Mucosa of descending colon (tissue), 3 donors: ENCODE results near the gene TMEM204. TPM values are rescaled to one million over a fixed set of nuclear protein-coding genes. Genes with fewer than 3 reads are reported as not detected.
A peak's percentile ranks its signal among the peaks of the same experiment; 100 is the strongest.

Experiments used
- ATAC-seq: fragments of 200-7000 bp; cut with Tn5 transposase; one replicate; pipeline ENCODE4 v1.9.1; 2020; ENCODE audit warnings: mild to moderate bottlenecking, moderate library complexity
- DNase-seq, 3 donors: peaks; one replicate each; pipeline ENCODE4 v3.0.0-alpha.2; 2020
- H3K36me3 ChIP-seq: fragments of 200-600 bp; one replicate; pipeline ENCODE4 v1.8.0; 2021; ENCODE audit warnings: low read depth, mild to moderate bottlenecking
- H3K4me1 ChIP-seq: fragments of 200-600 bp; one replicate; pipeline ENCODE4 v1.8.0; 2021; ENCODE audit warnings: low read depth, mild to moderate bottlenecking
- H3K4me3 ChIP-seq: fragments of 200-600 bp; one replicate; pipeline ENCODE4 v1.8.0; 2021; ENCODE audit warnings: mild to moderate bottlenecking
- H3K9me3 ChIP-seq: fragments of 200-600 bp; one replicate; pipeline ENCODE4 v1.8.0; 2021; ENCODE audit warnings: mild to moderate bottlenecking
- intact Hi-C, 2 donors: fragments of 100-400 bp; cut with DNase I in 1 of 2; cut with micrococcal nuclease in 1 of 2; formaldehyde crosslinking; loops; one replicate each; pipeline versions ENCODE4 v1.11.0 to v1.11.1; 2022; cut with DNase I, micrococcal nuclease
- total RNA-seq, 3 donors: library from RNA; stranded (reverse); fragmentation: NEBNext Ultra II Directional in 2 of 3; extraction: Animal tissue kit (Norgen Biotek cat#: 25700) in 2 of 3; gene quantifications; one replicate each; pipeline versions ENCODE4 v1.2.1 to v1.2.4, GENCODE V29; 2021 to 2023
- TF ChIP-seq, protein P1 (sequence below): fragments of 200-600 bp; IDR thresholded peaks from one replicate; pipeline ENCODE4 v1.8.0; 2022; ENCODE audit warnings: antibody characterized with exemption, mild to moderate bottlenecking
- donor health status: DM: no; HTN: no; CAD: no; lungs with moderate emphysema.
- donor health status: DM: no; HTN: no; CAD: no.
- donor health status: DM: no; HTN: yes; CAD: no.

TMEM204 gene
- total RNA-seq, 3 donors from 2014 or later: 3.4 to 10.3 (median 5.0) TPM

DNA sequence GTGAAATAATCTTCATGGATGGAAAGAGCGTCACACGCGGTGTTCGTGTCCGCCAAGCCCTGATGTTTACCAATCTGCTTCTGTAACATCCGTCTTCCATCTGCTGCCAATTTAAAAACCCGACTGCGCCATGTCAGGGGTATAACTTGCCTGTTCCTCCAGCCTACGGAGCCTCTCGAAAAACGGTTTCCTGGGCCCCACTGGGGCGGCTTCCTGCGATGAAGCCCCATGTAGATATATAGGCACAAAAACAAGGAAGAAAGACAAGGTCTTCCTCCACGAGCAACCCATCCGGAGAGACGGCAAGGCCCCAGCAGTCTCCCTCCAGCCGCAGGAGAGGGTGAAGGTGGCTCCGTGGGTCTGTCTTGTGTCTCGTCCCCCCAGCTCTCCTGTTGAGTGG, 44.8 kb upstream of the TMEM204 start, which contains the start of gene PTX4:
Gene PTX4, minus strand, starts transcription at position 326 of the 400 bp plus-strand sequence. Its CDS starts 35 bp downstream, at position 291.
- H3K4me1 ChIP-seq: no peaks in the 10 kb centered on the region
- ATAC-seq: no peak
- DNase-seq: no peak
- no peaks in the 10 kb centered on the region for H3K9me3 ChIP-seq
- H3K4me3 ChIP-seq: no peak within 1 kb of the TSS
- no peaks in the 10 kb centered on the region for H3K36me3 ChIP-seq
- intact Hi-C loops: no loop called here
- TF ChIP-seq, protein P1, sequence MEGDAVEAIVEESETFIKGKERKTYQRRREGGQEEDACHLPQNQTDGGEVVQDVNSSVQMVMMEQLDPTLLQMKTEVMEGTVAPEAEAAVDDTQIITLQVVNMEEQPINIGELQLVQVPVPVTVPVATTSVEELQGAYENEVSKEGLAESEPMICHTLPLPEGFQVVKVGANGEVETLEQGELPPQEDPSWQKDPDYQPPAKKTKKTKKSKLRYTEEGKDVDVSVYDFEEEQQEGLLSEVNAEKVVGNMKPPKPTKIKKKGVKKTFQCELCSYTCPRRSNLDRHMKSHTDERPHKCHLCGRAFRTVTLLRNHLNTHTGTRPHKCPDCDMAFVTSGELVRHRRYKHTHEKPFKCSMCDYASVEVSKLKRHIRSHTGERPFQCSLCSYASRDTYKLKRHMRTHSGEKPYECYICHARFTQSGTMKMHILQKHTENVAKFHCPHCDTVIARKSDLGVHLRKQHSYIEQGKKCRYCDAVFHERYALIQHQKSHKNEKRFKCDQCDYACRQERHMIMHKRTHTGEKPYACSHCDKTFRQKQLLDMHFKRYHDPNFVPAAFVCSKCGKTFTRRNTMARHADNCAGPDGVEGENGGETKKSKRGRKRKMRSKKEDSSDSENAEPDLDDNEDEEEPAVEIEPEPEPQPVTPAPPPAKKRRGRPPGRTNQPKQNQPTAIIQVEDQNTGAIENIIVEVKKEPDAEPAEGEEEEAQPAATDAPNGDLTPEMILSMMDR: no peak

GRCh38 chr16:1489077-1489476, 44.4 kb upstream of the TMEM204 start:
- Histone ChIP-seq H3K4me3 (no peak overlapping the region), H3K4me1 (peaks cover 4% of the 10 kb centered on the region), H3K9me3 (no peaks in the 10 kb centered on the region), H3K36me3 (no peaks in the 10 kb centered on the region)
- ATAC-seq (no peak), DNase-seq (no peak)
- TF ChIP-seq, protein P1: no peak
- intact Hi-C loops: no loop called here

- ATAC-seq (no peak), DNase-seq (no peak)
- TF ChIP-seq, protein P1: no peak
- Histone ChIP-seq H3K4me1 (peaks cover 9% of the 10 kb centered on the region), H3K9me3 (no peaks in the 10 kb centered on the region), H3K4me3 (no peak overlapping the region), H3K36me3 (no peaks in the 10 kb centered on the region)
- intact Hi-C loops: no loop called here
These were observed 42.1 kb upstream of the TMEM204 start for GRCh38 chr16:1491327-1491726.

GRCh38 chr16:1492082-1492922, 41.2 kb upstream of the TMEM204 start:
- Histone ChIP-seq H3K4me3 (no peak overlapping the region), H3K4me1 (peaks cover 9% of the 10 kb centered on the region), H3K36me3 (no peaks in the 10 kb centered on the region), H3K9me3 (no peaks in the 10 kb centered on the region)
- ATAC-seq: no peak
- TF ChIP-seq, protein P1: no peak
- intact Hi-C loops: no loop called here
- peak in 2 of 3 donors; percentile 56 to 57 for DNase-seq

DNA sequence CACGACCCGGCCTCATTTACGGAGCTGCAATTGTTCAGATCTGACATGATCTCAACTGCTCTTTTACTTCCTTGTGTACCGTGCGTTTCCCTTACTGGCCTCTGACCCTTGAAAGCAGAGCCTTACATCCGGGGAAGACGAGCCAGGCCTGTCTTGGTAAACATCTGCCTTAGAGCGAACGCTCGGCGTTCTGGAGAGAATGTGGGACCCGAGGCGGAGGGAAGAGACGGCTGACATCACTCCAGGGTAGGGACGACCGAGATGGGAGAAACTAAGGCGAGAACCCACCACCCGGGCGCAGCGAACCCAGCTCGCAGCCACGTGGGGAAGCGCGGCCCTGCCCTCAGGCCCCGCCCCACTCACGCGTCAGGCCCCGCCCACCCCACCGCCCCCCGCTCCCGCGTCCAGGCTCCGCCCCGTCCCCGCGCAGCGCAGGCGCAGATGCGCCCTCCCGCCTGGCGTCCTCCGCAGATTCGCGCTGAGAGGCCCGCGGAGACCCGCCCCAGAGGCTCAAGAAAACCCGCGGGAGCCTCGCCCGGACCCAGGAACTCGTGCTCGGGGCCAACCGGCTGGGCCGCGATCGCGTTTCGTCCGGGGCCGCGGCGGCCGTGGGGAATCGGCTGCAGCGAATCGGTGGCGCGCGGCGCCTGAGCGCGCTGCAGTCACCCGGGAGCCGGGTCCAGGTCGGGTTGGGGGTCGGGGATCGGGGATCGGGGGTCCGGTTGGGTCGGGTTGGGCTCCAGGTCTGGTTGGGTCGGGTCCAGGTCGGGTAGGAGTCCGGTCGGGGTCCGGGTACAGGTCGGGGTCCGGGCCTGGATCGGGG, 40.3 kb upstream of the TMEM204 start, which contains the start of gene TELO2:
Gene TELO2, plus strand, starts transcription at position 438 of the 823 bp plus-strand sequence. CDS start 922 bp downstream, outside the sequence.
- DNase-seq: peak; percentile 84 to 92 (median 87)
- ATAC-seq: peak; percentile 98
- peak within 1 kb of the TSS; percentile 42 for H3K4me3 ChIP-seq
- TF ChIP-seq, protein P1: no peak
- no peaks in the 10 kb centered on the region for H3K36me3 ChIP-seq
- peaks cover 9% of the 10 kb centered on the region for H3K4me1 ChIP-seq
- intact Hi-C loops: no loop called here
- H3K9me3 ChIP-seq: no peaks in the 10 kb centered on the region
